Astrocyte (in vitro differentiated cells and primary cell): ENCODE data around the gene PPIAL4G. TPM values are rescaled to one million over a fixed set of nuclear protein-coding genes. Genes with fewer than 3 reads are reported as not detected.
"Not testable (repeated sequence)": the region's sequence is repeated elsewhere in the genome, so short reads cannot be mapped to it uniquely, and the experiment has no call there.

ENCODE experiments used
- DNase-seq: peaks from one replicate; pipeline ENCODE4 v3.0.0-alpha.2; 2010; ENCODE audit warnings: low read depth
- FAIRE-seq: peaks from 2 replicates; lab custom pipeline; 2011; peaks lifted over from hg19 to GRCh38; lab: Jason Lieb, UNC
- H2AFZ ChIP-seq: 2 replicates; pipeline ENCODE4 v1.6.0; 2012; ENCODE audit warnings: low read depth, low read length, inconsistent platforms
- H3K27ac ChIP-seq: 2 replicates; pipeline ENCODE4 v1.5.1; 2011; ENCODE audit warnings: low read depth, low read length, inconsistent platforms
- H3K27me3 ChIP-seq: 2 replicates; pipeline ENCODE4 v1.6.0; 2011; ENCODE audit warnings: low read length, inconsistent platforms; ENCODE audit not compliant: insufficient read depth
- H3K36me3 ChIP-seq: 2 replicates; pipeline ENCODE4 v1.5.1; 2011; ENCODE audit warnings: low read length, inconsistent platforms; ENCODE audit not compliant: insufficient read depth
- H3K4me1 ChIP-seq: 2 replicates; pipeline ENCODE4 v1.5.1; 2011; ENCODE audit warnings: low read length, inconsistent platforms; ENCODE audit not compliant: insufficient read depth
- H3K4me2 ChIP-seq: 2 replicates; pipeline ENCODE4 v1.6.0; 2012; ENCODE audit warnings: low read length, inconsistent platforms
- H3K4me3 ChIP-seq: 2 replicates; pipeline ENCODE4 v1.5.1; 2011; ENCODE audit warnings: low read depth, mild to moderate bottlenecking, low read length, inconsistent platforms; ENCODE audit not compliant: insufficient read depth
- H3K79me2 ChIP-seq: 2 replicates; pipeline ENCODE4 v1.6.0; 2012; ENCODE audit warnings: mild to moderate bottlenecking, low read length, inconsistent platforms; ENCODE audit not compliant: insufficient read depth
- H3K9ac ChIP-seq: 2 replicates; pipeline ENCODE4 v1.6.0; 2012; ENCODE audit warnings: mild to moderate bottlenecking, low read length, inconsistent platforms
- H3K9me3 ChIP-seq: 2 replicates; pipeline ENCODE4 v1.5.1; 2012; ENCODE audit warnings: low read depth, mild to moderate bottlenecking, low read length, inconsistent platforms; ENCODE audit not compliant: insufficient read depth
- H4K20me1 ChIP-seq: 2 replicates; pipeline ENCODE4 v1.6.0; 2012; ENCODE audit warnings: low read length, inconsistent platforms; ENCODE audit not compliant: insufficient read depth
- H3K27ac Mint-ChIP-seq: one replicate; pipeline ENCODE4 v1.8.0; 2021; ENCODE audit warnings: mild to moderate bottlenecking, mixed read lengths; ENCODE audit not compliant: unreplicated experiment
- H3K27me3 Mint-ChIP-seq: one replicate; pipeline ENCODE4 v1.8.0; 2021; ENCODE audit warnings: low read depth, mixed read lengths; ENCODE audit not compliant: unreplicated experiment
- H3K36me3 Mint-ChIP-seq: one replicate; pipeline ENCODE4 v1.8.0; 2021; ENCODE audit warnings: low read depth, mixed read lengths; ENCODE audit not compliant: unreplicated experiment
- H3K4me1 Mint-ChIP-seq: one replicate; pipeline ENCODE4 v1.8.0; 2021; ENCODE audit warnings: low read depth, mixed read lengths; ENCODE audit not compliant: unreplicated experiment
- H3K4me3 Mint-ChIP-seq: one replicate; pipeline ENCODE4 v1.8.0; 2021; ENCODE audit warnings: mild to moderate bottlenecking, moderate library complexity, mixed read lengths; ENCODE audit not compliant: unreplicated experiment
- H3K9me3 Mint-ChIP-seq: one replicate; pipeline ENCODE4 v1.8.0; 2021; ENCODE audit warnings: mild to moderate bottlenecking, mixed read lengths; ENCODE audit not compliant: unreplicated experiment
- CTCF ChIP-seq: IDR thresholded peaks from 2 replicates; pipeline ENCODE4 v1.5.1; 2011; ENCODE audit warnings: low read depth, mild to moderate bottlenecking, inconsistent platforms, low read length, moderate library complexity; ENCODE audit not compliant: insufficient read depth
- EZH2 ChIP-seq: IDR thresholded peaks from 2 replicates; pipeline ENCODE4 v1.6.1; 2012; ENCODE audit warnings: mild to moderate bottlenecking, low read length, inconsistent platforms; ENCODE audit not compliant: insufficient read depth
- total RNA-seq: library from RNA; stranded (reverse); gene quantifications from 2 replicates; pipeline ENCODE4 v1.2.1, GENCODE V29; 2021

The PPIAL4G gene
- total RNA-seq, 1 donor from 2014 or later = not detected

- FAIRE-seq (no peak), DNase-seq (no peak)
- Mint-ChIP-seq H3K27ac (no peak overlapping the region), H3K4me3 (no peak overlapping the region), H3K36me3 (peaks cover 21% of the 10 kb centered on the region), H3K9me3 (no peaks in the 10 kb centered on the region), H3K4me1 (peaks cover 7% of the 10 kb centered on the region), H3K27me3 (no peaks in the 10 kb centered on the region)
- no peak overlapping the region for H3K27ac ChIP-seq
- no peak overlapping the region for H3K4me2 ChIP-seq
- no peaks in the 10 kb centered on the region for H3K79me2 ChIP-seq
- peaks cover 2% of the 10 kb centered on the region for H3K36me3 ChIP-seq
- H3K9me3 ChIP-seq = no peaks in the 10 kb centered on the region
- H3K27me3 ChIP-seq = no peaks in the 10 kb centered on the region
- H2AFZ ChIP-seq = no peak overlapping the region
- no peak overlapping the region for H3K4me3 ChIP-seq
- H3K4me1 ChIP-seq = no peaks in the 10 kb centered on the region
- H4K20me1 ChIP-seq = peaks cover 10% of the 10 kb centered on the region
- TF ChIP-seq EZH2 (no peak), CTCF (no peak)
- H3K9ac ChIP-seq = no peak overlapping the region
These were observed 47.7 kb downstream of the PPIAL4G start for GRCh38 chr1:148435406-148435805.

- Mint-ChIP-seq H3K36me3 (peaks cover 21% of the 10 kb centered on the region), H3K27me3 (no peaks in the 10 kb centered on the region), H3K9me3 (no peaks in the 10 kb centered on the region), H3K4me1 (peaks cover 7% of the 10 kb centered on the region), H3K4me3 (no peak overlapping the region), H3K27ac (no peak overlapping the region)
- no peaks in the 10 kb centered on the region for H3K4me1 ChIP-seq
- H3K4me2 ChIP-seq = no peak overlapping the region
- H3K27me3 ChIP-seq = no peaks in the 10 kb centered on the region
- peaks cover 10% of the 10 kb centered on the region for H4K20me1 ChIP-seq
- H3K79me2 ChIP-seq = no peaks in the 10 kb centered on the region
- no peaks in the 10 kb centered on the region for H3K9me3 ChIP-seq
- FAIRE-seq = no peak
- H2AFZ ChIP-seq = no peak overlapping the region
- no peak overlapping the region for H3K27ac ChIP-seq
- H3K9ac ChIP-seq = no peak overlapping the region
- peaks cover 2% of the 10 kb centered on the region for H3K36me3 ChIP-seq
- TF ChIP-seq EZH2 (no peak), CTCF (no peak)
- H3K4me3 ChIP-seq = no peak overlapping the region
- no peak for DNase-seq
These were observed 48.3 kb downstream of the PPIAL4G start for GRCh38 chr1:148434832-148435231.

- H3K27ac ChIP-seq, H3K4me2 ChIP-seq, H3K36me3 ChIP-seq, H3K79me2 ChIP-seq, H3K4me3 ChIP-seq, H3K9me3 ChIP-seq, H4K20me1 ChIP-seq, H3K27ac Mint-ChIP-seq, H3K27me3 Mint-ChIP-seq, H3K27me3 ChIP-seq, H3K4me3 Mint-ChIP-seq, H3K9me3 Mint-ChIP-seq, H3K4me1 Mint-ChIP-seq, H3K9ac ChIP-seq, H3K4me1 ChIP-seq, FAIRE-seq, H2AFZ ChIP-seq: not testable (repeated sequence)
- peaks cover 27% of the 10 kb centered on the region for H3K36me3 Mint-ChIP-seq
- DNase-seq = peak; percentile 26
These were observed 50.2 kb downstream of the PPIAL4G start for GRCh38 chr1:148432916-148433317.

Other genes starting within 250 kb of the PPIAL4G start
- 41.3 and 44.2 TPM in 2 replicates for gene NBPF14, start 112.7 kb upstream of the PPIAL4G start, total RNA-seq